SK-N-SH (cell line): ENCODE measurements around the gene TTN. TPM values are rescaled to one million over a fixed set of nuclear protein-coding genes. Genes with fewer than 3 reads are reported as not detected.

Experiments used
- CTCF ChIA-PET: fragments of 300-600, 350-600 bp; formaldehyde crosslinking; extraction: SDS; loops from one replicate; lab custom pipeline; 2021; lab: Yijun Ruan, JAX
- POLR2A ChIA-PET: fragments of 350-600 bp; sonication (Branson Sonifier 250); formaldehyde crosslinking; extraction: SDS; loops from one replicate; lab custom pipeline; 2020; ENCODE audit warnings: antibody characterized with exemption, inconsistent platforms; lab: Yijun Ruan, JAX
- DNase-seq: peaks from one replicate; pipeline ENCODE4 v3.0.0; 2012
- H2AFZ ChIP-seq: fragments of 200-600 bp; sonication (generic); 2 replicates; pipeline ENCODE4 v1.8.1; 2016; ENCODE audit warnings: antibody characterized with exemption, mild to moderate bottlenecking, low read depth
- H3F3A ChIP-seq: fragments of 200-600 bp; sonication (generic); replicated peaks from 2 replicates; pipeline ENCODE3; 2016; ENCODE audit warnings: antibody characterized with exemption, mild to moderate bottlenecking; ENCODE audit not compliant: insufficient read depth
- H3K27ac ChIP-seq, 2 experiments: fragments of 200-500 bp in 1 of 2; fragments of 200-600 bp in 1 of 2; sonication (Bioruptor generic) in 1 of 2; sonication (generic), shearing (Covaris generic) in 1 of 2; 2 replicates each; pipeline versions ENCODE4 v1.5.1 to v1.6.1; 2014 to 2016; ENCODE audit warnings: low read depth in 2 of 2, inconsistent platforms in 1 of 2, low read length in 1 of 2, mild to moderate bottlenecking in 1 of 2, mixed read lengths in 1 of 2
- H3K27me3 ChIP-seq: fragments of 200-600 bp; sonication (generic), shearing (Covaris generic); 2 replicates; pipeline ENCODE4 v1.6.1; 2016; ENCODE audit warnings: mixed run types; ENCODE audit not compliant: insufficient read depth
- H3K36me3 ChIP-seq, 2 experiments: fragments of 200-500 bp in 1 of 2; fragments of 200-600 bp in 1 of 2; sonication (Bioruptor generic) in 1 of 2; sonication (generic) in 1 of 2; replicated peaks in 1 of 2; 2 replicates each; pipeline versions ENCODE3 to v1.5.1; 2014 to 2016; ENCODE audit warnings: low read length in 1 of 2, mild to moderate bottlenecking in 1 of 2; ENCODE audit not compliant: insufficient read depth in 2 of 2, control insufficient read depth in 1 of 2
- H3K4me1 ChIP-seq, 2 experiments: fragments of 200-500 bp in 1 of 2; fragments of 200-600 bp in 1 of 2; sonication (Bioruptor generic) in 1 of 2; sonication (generic), shearing (Covaris generic) in 1 of 2; 2 replicates each; pipeline versions ENCODE4 v1.5.1 to v1.6.1; 2014 to 2016; ENCODE audit warnings: low read depth in 1 of 2, low read length in 1 of 2, mixed run types in 1 of 2; ENCODE audit not compliant: insufficient read depth in 2 of 2, control insufficient read depth in 1 of 2
- H3K4me2 ChIP-seq: fragments of 200-600 bp; sonication (generic), shearing (Covaris generic); 2 replicates; pipeline ENCODE4 v1.6.1; 2017; ENCODE audit warnings: mixed run types
- H3K4me3 ChIP-seq, 2 experiments: fragments of 200-500 bp in 1 of 2; fragments of 200-600 bp in 1 of 2; sonication (Bioruptor generic) in 1 of 2; sonication (generic), shearing (Covaris generic) in 1 of 2; 2 replicates each; pipeline versions ENCODE4 v1.5.1 to v1.8.1; 2014 to 2016; ENCODE audit warnings: low read depth in 2 of 2, inconsistent platforms in 1 of 2, low read length in 1 of 2, mild to moderate bottlenecking in 1 of 2, mixed read lengths in 1 of 2, moderate library complexity in 1 of 2
- H3K79me2 ChIP-seq: fragments of 200-600 bp; sonication (generic); 2 replicates; pipeline ENCODE4 v1.8.1; 2017; ENCODE audit warnings: mild to moderate bottlenecking; ENCODE audit not compliant: insufficient read depth
- H3K9ac ChIP-seq: fragments of 200-600 bp; sonication (generic); 2 replicates; pipeline ENCODE4 v1.6.1; 2017; ENCODE audit warnings: mixed run types
- H3K9me2 ChIP-seq: fragments of 200-600 bp; sonication (generic); 2 replicates; pipeline ENCODE4 v1.6.1; 2017; ENCODE audit warnings: mixed run types
- H3K9me3 ChIP-seq: fragments of 200-600 bp; sonication (generic); 2 replicates; pipeline ENCODE4 v1.6.1; 2017; ENCODE audit warnings: mixed run types, mild to moderate bottlenecking, moderate library complexity
- H4K20me1 ChIP-seq: fragments of 200-600 bp; sonication (generic); 2 replicates; pipeline ENCODE4 v1.6.1; 2017; ENCODE audit warnings: mild to moderate bottlenecking, mixed run types; ENCODE audit not compliant: insufficient read depth
- CTCF ChIP-seq: fragments of 200-600 bp; sonication (generic); IDR thresholded peaks from 2 replicates; pipeline ENCODE4 v1.6.1; 2017; ENCODE audit warnings: antibody characterized with exemption, mild to moderate bottlenecking, moderate library complexity
- ELF1 ChIP-seq: IDR thresholded peaks from 2 replicates; pipeline ENCODE4 v1.4.0; 2012
- EZH2phosphoT487 ChIP-seq: fragments of 200-600 bp; sonication (generic); IDR thresholded peaks from 2 replicates; pipeline ENCODE4 v1.6.1; 2017; ENCODE audit warnings: low read depth, mixed run types, mild to moderate bottlenecking, antibody characterized with exemption, moderate library complexity, borderline replicate concordance
- FOSL2 ChIP-seq: IDR thresholded peaks from 2 replicates; pipeline ENCODE4 v1.4.0; 2012; ENCODE audit warnings: low read depth, mild to moderate bottlenecking, moderate library complexity, borderline replicate concordance
- GABPA ChIP-seq: IDR thresholded peaks from 2 replicates; pipeline ENCODE4 v1.4.0; 2012; ENCODE audit warnings: low read depth, mild to moderate bottlenecking
- MEF2A ChIP-seq: IDR thresholded peaks from 2 replicates; pipeline ENCODE4 v1.4.0; 2012; ENCODE audit warnings: low read depth, borderline replicate concordance
- NFIC ChIP-seq: IDR thresholded peaks from 2 replicates; pipeline ENCODE4 v1.4.0; 2012; ENCODE audit warnings: borderline replicate concordance
- NRF1 ChIP-seq: IDR thresholded peaks from 2 replicates; pipeline ENCODE4 v1.6.1; 2012; ENCODE audit warnings: low read depth, mild to moderate bottlenecking, low read length
- SMC3 ChIP-seq: IDR thresholded peaks from 2 replicates; pipeline ENCODE4 v1.6.1; 2012; ENCODE audit warnings: low read depth, low read length, improper control_type of control experiment
- TAF1 ChIP-seq: IDR thresholded peaks from 2 replicates; pipeline ENCODE4 v1.6.1; 2012; ENCODE audit warnings: low read depth, mild to moderate bottlenecking, low read length, moderate library complexity, borderline replicate concordance
- TEAD4 ChIP-seq: IDR thresholded peaks from 2 replicates; pipeline ENCODE4 v1.4.0; 2012; ENCODE audit warnings: mild to moderate bottlenecking, borderline replicate concordance; ENCODE audit not compliant: insufficient read depth
- YY1 ChIP-seq: IDR thresholded peaks from 2 replicates; pipeline ENCODE4 v1.4.0; 2012; ENCODE audit warnings: low read depth, mild to moderate bottlenecking
- ZBTB33 ChIP-seq: IDR thresholded peaks from 2 replicates; pipeline ENCODE4 v1.4.0; 2012; ENCODE audit warnings: low read depth, borderline replicate concordance
- WGBS: methylation state at CpG from one replicate; pipeline ENCODE4 v1.1.6; 2017; ENCODE audit warnings: low lambda C conversion rate; 5-methylcytosine and 5-hydroxymethylcytosine counted together
- polyA plus RNA-seq, 3 experiments: library from polyadenylated mRNA; depleted of rRNA; stranded (reverse); fragments of >200 nt; gene quantifications; 2 replicates each; pipeline ENCODE4 v1.2.3, GENCODE V29; 2012
- TF ChIP-seq, protein P1 (sequence below): IDR thresholded peaks from 2 replicates; pipeline ENCODE4 v1.4.0; 2012; ENCODE audit warnings: low read depth
- TF ChIP-seq, protein P2 (sequence below): IDR thresholded peaks from 2 replicates; pipeline ENCODE4 v1.4.0; 2012; ENCODE audit warnings: low read depth, borderline replicate concordance
- TF ChIP-seq, protein P3 (sequence below): IDR thresholded peaks from 2 replicates; pipeline ENCODE4; 2012

TTN gene
- polyA plus RNA-seq, 1 of the 3 experiments (the other 2 are of a cell fraction), result 0.08 TPM

DNA sequence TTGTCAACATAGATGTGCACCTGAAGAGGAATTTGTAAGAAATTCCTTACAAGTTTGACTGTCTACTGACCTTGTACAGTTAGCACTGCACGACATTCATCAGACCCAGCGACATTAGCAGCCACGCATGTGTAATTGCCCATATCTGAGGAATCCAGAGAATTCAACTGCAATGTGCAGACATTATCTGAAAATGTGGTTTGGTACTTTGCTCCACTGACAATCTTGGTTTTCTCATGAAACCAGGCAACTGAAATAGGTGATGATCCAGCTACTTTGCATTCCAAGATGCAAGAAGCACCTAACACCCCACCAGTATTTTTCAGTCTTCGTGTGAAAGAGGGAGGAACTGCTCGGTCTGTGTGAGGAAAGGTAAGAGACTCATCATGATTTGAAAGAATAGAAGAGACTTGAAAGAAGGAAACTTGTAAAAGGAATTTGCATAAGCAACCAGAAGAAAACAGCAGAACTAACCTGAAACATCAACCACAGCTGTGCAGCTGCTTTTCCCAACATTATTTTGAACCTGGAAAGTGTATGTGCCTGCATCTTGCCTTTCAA, 83.4 kb downstream of the TTN start:
- Histone ChIP-seq H2AFZ (no peak overlapping the region), H3K9me3 (no peaks in the 10 kb centered on the region), H3K36me3 (no peaks in the 10 kb centered on the region), H4K20me1 (no peaks in the 10 kb centered on the region), H3K4me3 (no peak overlapping the region), H3K4me1 (no peaks in the 10 kb centered on the region), H3K27me3 (no peaks in the 10 kb centered on the region), H3K9ac (no peak overlapping the region), H3K79me2 (no peaks in the 10 kb centered on the region), H3K27ac (no peak overlapping the region), H3K9me2 (no peaks in the 10 kb centered on the region), H3K4me2 (no peak overlapping the region), H3F3A (no peaks in the 10 kb centered on the region)
- WGBS, result 52% methylated on average over 5 of the region's 5 CpGs
- TF ChIP-seq YY1 (no peak), CTCF (no peak), ELF1 (no peak), TEAD4 (no peak), GABPA (no peak), EZH2phosphoT487 (no peak), SMC3 (no peak), MEF2A (no peak), TAF1 (no peak), NFIC (no peak), FOSL2 (no peak), NRF1 (no peak)
- TF ChIP-seq, protein P1, sequence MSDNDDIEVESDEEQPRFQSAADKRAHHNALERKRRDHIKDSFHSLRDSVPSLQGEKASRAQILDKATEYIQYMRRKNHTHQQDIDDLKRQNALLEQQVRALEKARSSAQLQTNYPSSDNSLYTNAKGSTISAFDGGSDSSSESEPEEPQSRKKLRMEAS, result no peak
- TF ChIP-seq, protein P2, sequence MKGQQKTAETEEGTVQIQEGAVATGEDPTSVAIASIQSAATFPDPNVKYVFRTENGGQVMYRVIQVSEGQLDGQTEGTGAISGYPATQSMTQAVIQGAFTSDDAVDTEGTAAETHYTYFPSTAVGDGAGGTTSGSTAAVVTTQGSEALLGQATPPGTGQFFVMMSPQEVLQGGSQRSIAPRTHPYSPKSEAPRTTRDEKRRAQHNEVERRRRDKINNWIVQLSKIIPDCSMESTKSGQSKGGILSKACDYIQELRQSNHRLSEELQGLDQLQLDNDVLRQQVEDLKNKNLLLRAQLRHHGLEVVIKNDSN, result no peak
- TF ChIP-seq, protein P3, sequence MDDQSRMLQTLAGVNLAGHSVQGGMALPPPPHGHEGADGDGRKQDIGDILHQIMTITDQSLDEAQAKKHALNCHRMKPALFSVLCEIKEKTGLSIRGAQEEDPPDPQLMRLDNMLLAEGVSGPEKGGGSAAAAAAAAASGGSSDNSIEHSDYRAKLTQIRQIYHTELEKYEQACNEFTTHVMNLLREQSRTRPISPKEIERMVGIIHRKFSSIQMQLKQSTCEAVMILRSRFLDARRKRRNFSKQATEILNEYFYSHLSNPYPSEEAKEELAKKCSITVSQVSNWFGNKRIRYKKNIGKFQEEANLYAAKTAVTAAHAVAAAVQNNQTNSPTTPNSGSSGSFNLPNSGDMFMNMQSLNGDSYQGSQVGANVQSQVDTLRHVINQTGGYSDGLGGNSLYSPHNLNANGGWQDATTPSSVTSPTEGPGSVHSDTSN, result no peak
- ChIA-PET POLR2A (no interaction called here), CTCF (interaction anchor here (1.2 to 2.4 kb wide), 3 partner anchors 10 to 38 kb away, joined by 3 to 6 read pairs (median 4); no protein-coding TSS in a partner anchor)
- DNase-seq, result no peak

DNA sequence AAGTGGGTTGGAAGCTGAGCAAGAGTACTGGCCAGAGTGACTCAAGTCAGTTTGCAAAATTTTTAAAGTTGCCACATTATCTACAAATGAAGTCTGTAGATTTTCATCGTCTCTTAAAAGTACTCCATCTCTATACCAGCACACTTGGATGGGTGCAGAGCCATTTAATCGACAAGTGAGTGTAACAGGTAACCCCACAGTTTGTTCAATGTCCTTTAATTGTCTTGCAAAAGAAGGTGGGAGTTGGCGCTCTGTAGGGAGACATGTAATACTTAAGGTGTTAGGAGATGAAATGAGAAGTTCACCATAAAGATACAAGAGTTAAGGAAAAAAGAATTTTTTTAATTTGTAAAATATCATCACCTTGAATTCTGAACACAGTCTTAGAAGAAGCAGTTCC, 84.9 kb downstream of the TTN start:
- Histone ChIP-seq H3K79me2 (no peaks in the 10 kb centered on the region), H4K20me1 (no peaks in the 10 kb centered on the region), H3K27me3 (no peaks in the 10 kb centered on the region), H3K36me3 (no peaks in the 10 kb centered on the region), H3K4me1 (peaks cover 0 to 5% of the 10 kb centered on the region in 2 experiments; a peak in 2 of 4 replicates), H3K9me3 (no peaks in the 10 kb centered on the region), H3K4me3 (no peak overlapping the region), H3K9ac (no peak overlapping the region), H2AFZ (no peak overlapping the region), H3K9me2 (no peaks in the 10 kb centered on the region), H3F3A (no peaks in the 10 kb centered on the region), H3K4me2 (no peak overlapping the region), H3K27ac (no peak overlapping the region)
- no peak for TF ChIP-seq ZBTB33
- 49% methylated on average over 3 of the region's 3 CpGs for WGBS
- no peak for DNase-seq
- ChIA-PET CTCF (no interaction called here), POLR2A (no interaction called here)
